ENCODE results near the gene ARFRP1.

- TF ChIP-seq CTCF (conservative IDR thresholded peaks at IDR 0.05; ENCODE audit: low read length) (no peak), EZH2phosphoT487 (IDR thresholded peaks at IDR 0.05; ENCODE audit: borderline replicate concordance, low read depth, low read length) (no peak)
Measured at GRCh38 chr20:63680427-63680826, 27.3 kb downstream of the ARFRP1 start.
